ENCODE data around the gene MACF1.

MACF1 gene

GRCh38 chr1:39266269-39266668, 61.8 kb downstream of the MACF1 start:
- DNase-seq, result no peak

DNA sequence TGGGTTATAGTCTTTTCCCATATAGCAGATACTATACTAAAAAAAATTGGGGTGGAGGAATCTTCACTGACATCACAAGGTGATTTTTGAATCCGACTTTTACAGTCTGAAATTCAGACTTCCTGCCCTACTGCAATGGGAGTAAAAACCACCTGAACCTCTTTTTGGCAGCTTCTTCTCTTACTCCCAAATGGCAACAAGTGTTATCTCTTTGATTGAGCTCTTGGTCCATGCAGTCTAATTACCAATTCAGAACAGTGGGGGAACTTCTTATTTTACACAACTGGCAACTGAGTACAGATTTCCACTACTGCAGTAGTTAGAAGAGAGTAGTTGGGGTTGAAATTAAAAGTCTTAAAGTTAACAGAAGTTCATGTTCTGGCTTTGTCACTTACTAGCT, 62.3 kb downstream of the MACF1 start:
- DNase-seq, result no peak

DNA sequence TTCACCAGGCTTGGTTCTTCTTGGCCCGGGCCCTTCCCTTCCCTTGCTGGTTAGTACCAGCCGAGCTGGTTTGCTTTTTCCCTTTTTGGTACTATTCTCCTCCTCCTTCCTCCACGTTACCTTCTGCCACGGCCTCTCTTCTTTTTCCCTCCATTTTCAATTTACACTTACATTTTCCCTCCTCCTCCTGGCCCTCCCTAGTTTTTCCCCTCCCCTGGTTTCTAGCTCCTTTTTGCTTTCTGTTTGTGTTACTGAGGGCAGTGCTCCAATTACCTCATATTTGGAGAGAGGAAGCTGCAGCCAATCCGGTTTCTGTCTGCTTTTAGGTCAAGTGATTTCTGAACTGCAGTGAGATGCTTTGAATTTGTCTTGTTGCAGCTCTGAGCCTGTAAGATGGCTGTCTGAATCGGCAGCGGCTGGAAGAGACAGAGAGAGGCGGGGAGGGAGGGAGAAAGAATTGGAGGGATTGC, 63.7 kb downstream of the MACF1 start:
- DNase-seq, result peak in 1 of 2 experiments; percentile 17

DNA sequence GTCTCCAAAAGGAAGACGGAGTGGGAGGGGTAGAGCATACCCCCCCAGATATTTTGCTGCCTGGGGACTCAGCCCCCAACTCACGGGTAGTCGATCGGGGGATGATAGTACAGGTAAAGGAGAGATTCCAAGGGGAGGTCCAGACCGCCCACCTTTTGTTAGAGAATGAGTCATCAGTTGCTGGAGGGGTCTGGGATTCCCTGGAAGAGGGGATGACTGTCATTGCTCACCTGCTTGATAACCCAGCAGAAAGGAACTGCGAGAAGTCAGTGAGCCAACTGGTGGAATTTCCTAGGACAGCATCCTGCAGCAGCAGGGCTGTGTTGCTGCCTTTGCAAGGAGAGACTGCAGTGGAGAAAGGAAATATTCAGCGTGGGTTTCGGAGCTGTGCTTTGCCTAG, 64.4 kb downstream of the MACF1 start:
- DNase-seq, result no peak

DNA sequence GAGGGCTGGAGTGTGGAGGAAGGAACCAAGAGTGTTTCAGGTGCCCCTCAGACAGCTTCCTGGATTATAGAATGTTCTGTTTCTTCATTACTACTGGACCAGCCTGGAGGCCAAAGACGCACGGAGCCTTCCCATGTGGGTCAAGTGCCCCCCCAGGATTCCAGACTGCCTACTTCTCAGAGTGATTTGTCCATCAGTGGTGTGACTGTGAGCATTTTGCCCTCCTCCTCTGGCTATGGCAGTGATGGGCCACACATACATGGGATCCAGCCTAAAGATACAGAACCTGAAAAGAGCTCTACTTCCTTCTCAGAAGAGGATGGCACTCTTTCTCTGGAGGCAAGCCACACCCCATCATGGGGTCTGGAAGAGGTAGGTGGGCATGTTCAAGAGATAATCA, 64.9 kb downstream of the MACF1 start:
- no peak for DNase-seq

DNA sequence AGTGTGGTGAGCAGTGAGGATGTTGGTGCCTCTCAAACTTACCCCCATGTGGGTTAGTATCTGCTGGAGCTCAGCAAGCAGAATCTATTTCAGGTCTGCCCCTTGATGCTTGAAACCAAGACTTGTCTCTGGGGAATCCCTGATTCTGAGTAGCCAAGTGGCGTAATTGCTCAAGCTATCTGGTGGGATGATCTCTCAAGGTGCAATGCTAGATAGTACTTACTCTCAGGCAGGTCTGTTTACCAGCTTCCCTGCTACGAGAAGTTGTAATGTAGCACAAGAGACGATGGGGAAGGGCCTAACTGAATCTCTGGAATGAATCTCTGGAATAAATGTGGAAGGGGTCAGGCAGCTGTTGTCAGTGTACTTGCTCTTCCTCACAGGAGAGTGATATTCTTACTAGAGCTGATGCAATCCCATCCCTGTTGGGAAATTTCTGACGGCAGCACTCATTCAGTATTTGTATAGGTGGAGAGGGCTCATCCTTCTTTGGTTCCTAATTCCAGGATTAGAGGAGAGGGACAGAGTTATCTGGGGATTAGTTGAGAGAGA, 65.4 kb downstream of the MACF1 start:
- DNase-seq, result no peak

GRCh38 chr1:39270368-39270767, 65.9 kb downstream of the MACF1 start:
- DNase-seq, result no peak

- DNase-seq, result no peak
These were observed 67.7 kb downstream of the MACF1 start for GRCh38 chr1:39272027-39272797.

GRCh38 chr1:39272798-39273469, 68.4 kb downstream of the MACF1 start:
- DNase-seq, result no peak

GRCh38 chr1:39275836-39276507, 71.5 kb downstream of the MACF1 start:
- no peak for DNase-seq

- DNase-seq, result no peak
These were observed 73.4 kb downstream of the MACF1 start for GRCh38 chr1:39277879-39278278.

GRCh38 chr1:39282537-39283216, 78.2 kb downstream of the MACF1 start:
- no peak for DNase-seq

DNA sequence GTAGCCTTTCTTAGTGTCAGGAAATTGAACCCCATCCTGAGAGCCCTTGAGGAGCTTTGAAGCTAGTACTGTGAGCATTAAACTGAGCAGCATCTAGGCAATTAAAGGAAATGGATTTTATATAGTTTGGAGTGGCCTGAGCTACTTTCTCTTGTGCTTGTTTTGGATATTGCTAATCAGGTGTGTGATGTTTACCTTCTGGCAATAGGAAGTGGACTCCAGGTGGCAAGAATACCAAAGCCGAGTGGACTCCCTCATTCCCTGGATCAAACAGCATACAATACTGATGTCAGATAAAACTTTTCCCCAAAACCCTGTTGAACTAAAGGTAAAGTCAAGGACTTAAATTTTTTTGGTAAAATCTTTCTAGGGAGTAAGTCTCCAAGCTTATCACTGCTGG, 79.4 kb downstream of the MACF1 start:
- DNase-seq, result no peak

GRCh38 chr1:39287541-39287940, 83.0 kb downstream of the MACF1 start:
- no peak for DNase-seq

GRCh38 chr1:39288735-39289465, 84.4 kb downstream of the MACF1 start:
- no peak for DNase-seq

DNA sequence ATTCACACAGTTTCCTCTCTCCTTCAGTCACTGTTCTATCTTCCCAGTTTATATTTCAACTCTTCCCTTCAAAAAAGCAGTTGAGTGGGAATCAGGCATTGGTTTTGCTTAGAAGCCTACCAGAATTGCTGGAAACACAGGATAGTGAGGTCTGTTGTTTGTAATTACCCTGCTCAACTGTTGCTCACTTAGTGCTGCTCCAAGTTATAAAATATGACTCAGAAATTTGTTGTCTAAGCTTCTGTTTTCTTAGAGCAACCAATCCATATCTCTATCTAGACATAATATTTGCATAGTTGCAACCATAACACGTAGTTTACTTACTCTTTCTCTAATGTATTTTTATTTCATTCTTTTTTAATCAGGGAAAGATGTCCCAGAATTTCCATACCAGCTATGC, 87.9 kb downstream of the MACF1 start:
- DNase-seq, result no peak

DNA sequence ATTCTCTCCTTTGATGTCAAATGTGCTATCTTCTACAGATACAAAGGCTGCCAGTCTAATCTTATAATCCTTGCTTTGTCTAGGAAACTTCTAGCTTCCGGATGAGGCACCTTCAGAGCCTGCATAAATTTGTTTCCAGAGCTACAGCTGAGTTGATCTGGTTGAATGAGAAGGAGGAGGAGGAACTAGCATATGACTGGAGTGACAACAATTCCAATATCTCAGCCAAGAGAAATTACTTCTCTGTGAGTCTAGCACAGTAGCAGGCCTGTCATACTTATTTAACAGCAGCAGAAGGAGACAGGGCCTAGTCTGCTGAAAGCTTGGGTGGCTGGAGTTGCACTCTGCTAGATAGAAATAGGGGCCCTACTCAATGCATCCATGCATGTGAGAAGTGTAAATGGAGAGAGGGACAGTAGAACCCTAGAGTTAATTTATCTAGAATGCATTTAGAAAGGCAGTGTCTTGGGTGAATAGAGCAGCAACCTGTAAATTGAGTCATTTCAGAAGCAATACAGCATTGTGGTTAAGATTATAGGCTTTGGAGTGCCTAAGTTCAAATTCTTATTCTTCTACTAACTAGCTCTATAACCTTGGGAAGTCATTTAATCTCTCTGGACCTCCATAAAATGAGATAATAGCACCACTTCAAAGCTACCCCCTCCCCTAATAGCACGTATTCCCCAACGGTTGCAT, 89.0 kb downstream of the MACF1 start:
- no peak for DNase-seq

DNA sequence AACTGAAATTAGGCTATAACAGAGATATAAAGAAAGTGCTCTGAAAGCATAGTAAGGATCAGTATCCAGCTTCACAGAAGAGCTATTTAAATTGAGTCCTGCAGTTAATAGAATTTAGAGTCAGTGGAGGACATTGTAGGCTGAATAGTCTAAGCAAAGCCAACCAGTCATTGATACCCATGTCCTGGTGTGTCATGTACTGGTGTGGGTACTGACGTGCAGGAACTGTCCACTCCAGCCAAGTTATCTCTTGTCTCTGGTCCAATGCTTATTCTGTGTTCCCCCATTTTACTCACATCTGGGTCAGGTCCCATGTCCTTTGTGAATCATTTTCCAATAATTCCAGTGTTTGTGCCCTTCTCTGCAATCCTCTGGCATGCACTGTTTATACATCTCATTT, 90.0 kb downstream of the MACF1 start:
- no peak for DNase-seq

GRCh38 chr1:39295901-39296300, 91.4 kb downstream of the MACF1 start:
- DNase-seq, result no peak

- DNase-seq, result no peak
These were observed 93.1 kb downstream of the MACF1 start for GRCh38 chr1:39297551-39297950.

DNA sequence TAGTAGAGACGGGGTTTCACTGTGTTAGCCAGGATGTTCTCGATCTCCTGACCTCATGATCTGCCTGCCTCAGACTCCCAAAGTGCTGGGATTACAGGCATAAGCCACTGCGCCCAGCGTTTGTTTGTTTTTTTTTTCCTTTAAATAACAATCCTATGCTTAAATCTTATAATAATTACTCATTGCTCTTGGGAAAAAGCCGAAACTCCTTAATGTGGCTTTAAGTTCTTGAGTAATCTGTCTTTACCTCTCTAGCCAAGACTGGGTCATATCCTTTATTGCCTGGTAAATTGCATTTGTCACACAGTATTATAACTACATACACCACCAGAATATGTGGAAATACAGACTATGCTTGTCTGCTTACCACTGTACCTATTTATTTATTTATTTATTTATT, 97.1 kb downstream of the MACF1 start:
- no peak for DNase-seq

DNA sequence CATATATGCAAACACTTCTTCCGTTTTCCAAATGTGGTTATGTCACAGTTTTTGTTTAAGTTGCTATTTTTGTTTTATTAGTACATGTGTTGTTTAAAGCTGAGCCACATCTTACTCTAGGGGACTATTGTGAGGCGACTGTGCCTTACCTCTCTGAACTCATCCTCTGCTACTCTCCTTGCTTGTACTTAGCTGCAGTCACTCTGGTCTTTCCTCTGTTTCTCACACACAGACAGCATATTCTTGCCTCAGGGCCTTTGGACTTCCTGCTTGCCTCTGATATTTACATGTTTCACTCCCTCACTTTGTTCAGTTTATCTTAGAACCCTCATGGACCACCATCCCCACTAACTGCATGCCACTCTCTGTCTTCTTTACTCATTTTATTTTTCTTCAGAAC, 101.1 kb downstream of the MACF1 start:
- no peak for DNase-seq

All from activated CD4-positive, alpha-beta T cell treated with anti-CD3 and anti-CD28 coated beads, Interleukin-2, amount 50 U/mL, for 48 hours (primary cell).